Posterior cingulate gyrus (tissue), 11 donors: ENCODE measurements around the gene CACNA1C.

Experiments
- DNase-seq, 10 donors: peaks; one replicate each; pipeline versions ENCODE4 v3.0.0 to v3.0.0-alpha.2; 2020 to 2021; ENCODE audit warnings: mixed read lengths in 3 of 10
- intact Hi-C: fragments of 100-400 bp; cut with DNase I; formaldehyde crosslinking; loops from one replicate; pipeline ENCODE4 v1.15.1; 2023

The CACNA1C gene

DNA sequence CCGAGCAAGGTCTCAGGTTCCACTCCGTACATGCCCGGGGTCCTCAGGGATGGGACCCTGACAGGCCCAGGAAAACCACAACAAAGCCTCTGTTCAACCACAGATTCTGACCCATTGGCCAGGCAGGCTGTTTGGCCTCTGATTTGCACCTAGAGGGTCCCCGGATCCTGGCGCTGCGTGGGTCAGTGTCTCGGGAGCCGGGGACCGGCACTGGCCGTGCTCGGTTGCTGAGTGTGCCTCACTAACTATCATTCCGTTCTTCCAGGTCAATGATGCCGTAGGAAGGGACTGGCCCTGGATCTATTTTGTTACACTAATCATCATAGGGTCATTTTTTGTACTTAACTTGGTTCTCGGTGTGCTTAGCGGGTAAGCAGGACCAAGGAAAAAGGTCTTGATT, 451.8 kb downstream of the CACNA1C start:
- intact Hi-C loops, result no loop called here
- DNase-seq, result no peak

DNA sequence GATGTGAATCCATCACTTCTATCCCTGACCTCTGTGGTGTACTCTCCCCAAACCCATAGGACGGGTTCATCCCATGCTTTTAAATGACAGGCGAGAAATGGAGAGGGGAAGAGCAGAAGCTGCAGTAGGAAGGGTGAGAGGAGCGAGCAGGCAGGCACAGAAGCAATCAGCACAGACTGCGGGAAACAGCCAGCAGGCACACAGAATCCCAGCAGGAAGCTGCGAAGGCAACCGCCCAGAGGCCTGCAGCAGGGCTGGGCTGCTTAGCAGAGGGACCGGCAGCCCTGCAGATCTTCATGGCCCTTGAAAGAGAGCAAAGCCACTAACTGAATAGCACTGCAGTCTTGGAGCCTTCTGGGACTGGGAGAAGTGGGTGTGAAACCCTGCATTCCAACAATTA, 455.0 kb downstream of the CACNA1C start:
- no peak for DNase-seq
- intact Hi-C loops, result no loop called here

GRCh38 chr12:2509137-2509536, 456.4 kb downstream of the CACNA1C start:
- intact Hi-C loops, result no loop called here
- no peak for DNase-seq

GRCh38 chr12:2510045-2510444, 457.3 kb downstream of the CACNA1C start:
- DNase-seq, result no peak

GRCh38 chr12:2513141-2514037, 460.6 kb downstream of the CACNA1C start:
- DNase-seq, result no peak
- intact Hi-C loops, result no loop called here

More at GRCh38 chr12:2510045-2510444, 457.3 kb downstream of the CACNA1C start:
- intact Hi-C loops, result no loop called here

GRCh38 chr12:2514038-2514340, 461.2 kb downstream of the CACNA1C start:
- intact Hi-C loops, result no loop called here
- DNase-seq, result no peak

- intact Hi-C loops, result no loop called here
- no peak for DNase-seq
Observed at GRCh38 chr12:2520722-2521246, 468.0 kb downstream of the CACNA1C start.

GRCh38 chr12:2523317-2523716, 470.5 kb downstream of the CACNA1C start:
- DNase-seq, result no peak
- intact Hi-C loops, result no loop called here

DNA sequence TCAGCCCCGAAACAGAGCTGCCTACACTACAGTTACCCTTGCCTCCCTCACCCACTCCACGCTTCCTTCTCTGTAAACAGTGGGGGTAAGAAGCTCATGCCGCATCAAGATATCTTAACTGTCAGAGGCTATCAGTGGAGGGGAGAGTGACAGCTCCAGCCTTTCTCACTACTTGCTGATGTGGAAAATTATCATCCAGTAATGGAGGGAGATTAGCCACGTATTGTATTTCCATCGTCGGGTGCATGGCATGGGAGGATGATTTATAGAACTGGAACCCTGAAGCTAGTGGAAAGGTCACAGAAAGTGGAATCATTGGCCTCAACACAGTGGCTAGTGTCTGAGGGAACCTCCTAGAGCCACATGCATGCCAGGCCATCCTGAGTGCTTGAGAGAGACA, 471.1 kb downstream of the CACNA1C start:
- DNase-seq, result no peak

DNA sequence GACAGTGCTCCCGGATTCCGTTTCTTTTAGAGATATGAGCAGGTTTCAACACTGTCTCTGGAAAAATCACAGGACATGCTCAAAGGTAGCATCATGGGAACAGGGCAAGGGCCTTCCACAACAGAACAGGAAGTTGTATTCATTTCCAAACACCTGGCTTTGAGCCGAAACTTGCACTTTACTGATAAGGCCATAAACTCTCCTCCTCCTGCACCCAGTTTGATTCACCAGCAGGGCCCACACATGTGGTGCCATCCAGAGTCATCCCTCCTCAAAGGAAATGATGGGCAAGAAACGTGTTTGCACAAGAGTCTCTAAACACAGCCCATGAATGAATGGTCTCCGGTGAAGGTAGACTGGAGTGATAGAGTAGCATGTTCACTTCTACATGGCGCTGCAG, 473.6 kb downstream of the CACNA1C start:
- intact Hi-C loops, result no loop called here
- no peak for DNase-seq

More for the DNA sequence above, 471.1 kb downstream of the CACNA1C start:
- intact Hi-C loops, result no loop called here

GRCh38 chr12:2528001-2528400, 475.2 kb downstream of the CACNA1C start:
- intact Hi-C loops, result no loop called here
- no peak for DNase-seq

GRCh38 chr12:2529807-2530206, 477.0 kb downstream of the CACNA1C start:
- intact Hi-C loops, result no loop called here
- no peak for DNase-seq

DNA sequence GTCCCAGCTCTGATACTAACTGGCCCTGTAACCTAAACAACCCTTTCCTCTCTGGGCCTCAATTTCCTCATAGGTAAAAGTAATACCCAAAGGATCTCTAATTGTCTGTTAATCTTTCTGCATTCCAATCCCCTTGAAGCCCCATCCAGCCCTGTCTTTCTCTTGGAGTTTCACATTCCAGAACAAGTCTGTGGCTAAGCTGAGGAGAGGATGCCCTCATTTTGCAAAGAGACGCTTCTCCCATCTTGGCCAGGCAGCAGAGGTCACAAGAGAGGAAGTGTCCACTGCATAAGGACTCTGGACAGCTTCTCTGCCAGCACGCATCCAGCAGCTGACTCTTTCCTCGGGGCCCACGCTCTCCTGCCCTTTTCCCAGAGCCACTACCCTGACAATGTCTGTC, 478.6 kb downstream of the CACNA1C start:
- DNase-seq, result no peak
- intact Hi-C loops, result no loop called here

- no peak for DNase-seq
- intact Hi-C loops, result no loop called here
Observed at GRCh38 chr12:2533036-2533435, 480.2 kb downstream of the CACNA1C start.

DNA sequence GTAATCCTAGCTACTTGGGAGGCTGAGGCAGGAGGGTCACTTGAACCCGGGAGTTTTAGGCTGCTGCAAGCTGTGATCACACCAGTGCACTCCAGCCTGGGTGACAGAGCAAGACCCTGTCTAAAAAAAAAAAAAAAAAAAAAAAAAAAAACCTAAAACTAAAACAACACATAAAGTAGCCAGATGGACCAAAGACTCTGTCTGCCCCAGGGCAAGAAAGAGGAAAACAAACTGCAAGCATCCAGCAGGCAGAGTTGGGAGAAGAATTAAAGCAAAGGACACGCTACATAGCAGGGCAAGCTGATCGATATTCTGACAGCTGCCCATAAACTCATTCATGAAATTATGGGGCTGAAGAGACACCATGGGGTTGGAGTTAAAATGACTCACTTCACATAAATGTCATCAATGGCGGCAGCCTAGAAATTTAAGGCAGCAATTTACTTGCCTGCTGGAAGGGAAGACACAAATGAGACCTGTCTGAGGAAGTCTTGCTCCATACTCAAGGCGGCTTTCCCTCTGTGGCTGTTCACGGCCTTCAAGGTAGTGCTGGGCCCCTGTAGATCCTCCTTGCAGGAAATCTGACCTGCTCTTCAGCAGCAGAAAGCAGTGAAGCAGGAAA, 482.9 kb downstream of the CACNA1C start:
- intact Hi-C loops, result no loop called here
- DNase-seq, result no peak

DNA sequence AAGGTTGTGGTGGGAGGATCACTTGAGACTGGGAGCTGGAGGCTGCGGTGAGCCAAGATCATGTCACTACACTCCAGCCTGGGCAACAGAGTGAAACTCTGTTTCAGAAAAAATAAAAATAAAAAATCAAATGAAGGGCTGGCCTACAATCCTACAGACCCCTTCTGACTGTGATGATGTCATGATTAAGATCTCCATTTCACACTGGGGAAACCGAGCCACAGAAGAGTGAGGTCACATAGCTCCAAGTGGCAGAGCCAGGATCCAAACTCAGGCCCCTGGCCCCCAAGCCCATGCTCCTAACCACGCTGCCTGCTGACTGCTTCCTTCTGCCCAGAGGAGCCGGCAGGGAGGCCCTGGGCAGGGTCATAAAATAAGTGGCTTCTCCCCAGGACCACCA, 483.9 kb downstream of the CACNA1C start:
- DNase-seq, result no peak
- intact Hi-C loops, result no loop called here

DNA sequence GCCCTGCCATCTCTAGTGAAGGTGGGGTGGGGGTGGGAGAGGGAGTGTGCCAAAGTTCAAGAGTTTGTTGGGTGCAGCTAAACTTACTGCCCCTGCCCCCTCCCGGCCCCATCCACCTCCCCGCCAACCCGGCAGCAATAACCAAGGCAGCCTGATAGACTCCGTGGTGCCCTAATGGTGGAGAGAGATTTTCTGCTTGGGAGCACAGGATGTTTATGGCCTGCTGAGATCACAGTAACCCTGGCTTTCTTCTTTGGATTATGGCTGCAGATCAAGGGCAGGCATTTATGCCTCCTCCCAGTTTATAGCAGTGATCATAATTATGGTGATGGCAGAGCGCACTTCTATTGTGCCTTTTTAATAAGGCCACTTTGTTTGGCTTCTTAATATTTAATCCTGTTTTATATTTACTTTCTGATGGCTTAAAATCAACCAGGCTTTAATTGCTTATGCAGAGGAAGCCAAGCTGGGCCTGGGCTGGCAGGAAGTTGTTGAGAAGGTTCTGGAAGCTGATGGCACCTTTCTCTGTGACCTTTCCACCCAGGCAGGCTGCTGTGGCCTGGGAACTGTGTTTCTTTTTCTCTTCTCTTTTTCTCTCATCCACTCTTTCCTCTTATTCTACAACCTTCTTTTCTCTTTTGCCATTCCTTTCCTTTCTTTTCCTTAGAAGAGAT, 485.2 kb downstream of the CACNA1C start:
- DNase-seq, result no peak
- intact Hi-C loops, result no loop called here

DNA sequence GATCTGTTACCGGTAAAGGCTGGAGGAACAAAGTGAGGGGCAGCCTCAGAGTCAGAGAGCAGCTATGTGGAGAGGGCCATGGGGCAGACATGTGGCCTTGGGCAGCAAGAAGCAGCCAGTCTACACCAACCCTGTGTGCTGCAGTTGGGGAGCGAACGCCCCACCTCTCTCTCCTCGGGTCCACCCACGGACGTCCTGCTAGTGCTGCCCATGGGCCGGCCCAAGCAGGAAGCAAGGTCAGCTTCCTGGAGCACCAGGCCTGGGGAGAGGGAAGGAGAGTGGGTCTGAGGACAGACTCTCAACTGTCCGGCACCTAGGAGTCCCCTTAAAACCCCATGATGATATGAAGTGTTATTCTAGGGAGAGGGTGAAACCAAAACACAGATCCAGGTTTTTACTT, 487.2 kb downstream of the CACNA1C start:
- intact Hi-C loops, result no loop called here

DNA sequence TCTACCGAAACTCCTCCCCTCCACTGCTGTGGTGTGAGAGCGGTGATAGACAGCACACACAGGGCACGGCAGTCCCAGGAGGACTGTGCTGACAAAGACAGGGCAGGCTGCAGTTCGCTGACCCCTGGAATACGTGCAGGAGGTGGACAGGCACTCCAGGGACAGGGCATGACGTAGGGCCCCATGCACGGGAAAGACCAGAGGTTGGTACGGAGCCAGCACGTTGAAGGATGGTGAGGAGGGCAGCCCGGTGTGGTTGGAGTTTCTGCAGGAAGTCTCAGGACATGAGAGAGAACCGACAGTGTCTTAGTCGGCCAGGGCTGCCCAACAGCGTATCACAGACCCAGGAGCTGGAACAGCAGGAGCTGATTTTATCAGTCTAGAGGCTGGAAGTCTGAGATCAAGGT, 487.8 kb downstream of the CACNA1C start:
- intact Hi-C loops, result no loop called here
- no peak for DNase-seq

More for the DNA sequence above, 487.2 kb downstream of the CACNA1C start:
- no peak for DNase-seq

DNA sequence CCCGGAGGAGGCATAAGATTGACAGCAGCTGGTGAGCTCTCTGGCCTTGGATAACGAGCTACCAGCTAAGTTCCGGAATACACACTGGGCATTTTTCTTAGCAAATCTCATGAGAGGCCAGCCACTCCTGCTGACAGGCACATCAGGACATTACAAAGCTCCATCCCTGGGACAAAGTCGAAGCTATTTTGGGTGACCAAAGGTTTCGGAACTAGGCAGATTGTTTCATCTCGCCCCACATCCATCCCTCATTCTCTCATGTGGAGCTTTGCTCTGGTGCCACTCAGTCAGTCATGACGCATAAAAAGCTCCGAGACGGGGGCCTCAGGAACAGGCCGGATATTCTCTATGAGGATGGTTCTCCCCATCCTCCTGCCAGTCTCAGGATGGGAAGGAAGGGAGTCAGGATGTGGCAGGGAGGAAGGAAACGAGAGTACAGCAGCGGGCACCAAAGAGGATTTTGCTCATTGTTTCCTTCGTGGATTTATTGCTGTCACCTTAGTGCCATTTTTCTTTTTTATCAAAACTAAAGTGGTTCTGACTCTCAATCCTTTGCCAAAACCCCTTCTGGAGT, 488.9 kb downstream of the CACNA1C start:
- intact Hi-C loops, result no loop called here
- DNase-seq, result no peak

GRCh38 chr12:2543801-2544200, 491.0 kb downstream of the CACNA1C start:
- intact Hi-C loops, result no loop called here
- DNase-seq, result no peak
